ENCODE measurements around the gene MOB3A.

- TF ChIP-seq EZH2 (IDR thresholded peaks at IDR 0.05; ENCODE audit: low read length, missing control alignments) (no peak), CTCF (conservative IDR thresholded peaks at IDR 0.05 in 1 of 2, IDR thresholded peaks at IDR 0.05 in 1 of 2; ENCODE audit: low read depth in 1 of 2, low read length in 2 of 2) (no peak)
Observed at GRCh38 chr19:2135474-2136402, 39.6 kb upstream of the MOB3A start.
